Heart right ventricle (tissue), 16 donors: ENCODE data around the gene AP2A2. TPM values are rescaled to one million over a fixed set of nuclear protein-coding genes. Genes with fewer than 3 reads are reported as not detected.

Source experiments
- ATAC-seq, 8 donors: fragments of 200-7000 bp; cut with Tn5 transposase; one replicate each; pipeline ENCODE4 v1.9.1; 2020; ENCODE audit warnings: mild to moderate bottlenecking in 8 of 8, moderate library complexity in 8 of 8, moderate number of reproducible peaks in 1 of 8
- DNase-seq, 2 donors: peaks; one replicate each; pipeline ENCODE4 v3.0.0-alpha.2; 2020
- H3K27ac ChIP-seq, 10 donors: fragments of 200-600 bp; sonication (generic) in 2 of 10; one replicate each; pipeline versions ENCODE4 v1.5.0 to v1.8.0; 2020 to 2022; ENCODE audit warnings: mild to moderate bottlenecking in 3 of 10
- H3K27me3 ChIP-seq, 7 donors: fragments of 200-600 bp; one replicate each; pipeline ENCODE4 v1.8.0; 2021 to 2022; ENCODE audit warnings: mild to moderate bottlenecking in 2 of 7
- H3K36me3 ChIP-seq, 9 donors: fragments of 200-600 bp; sonication (generic) in 1 of 9; one replicate each; pipeline versions ENCODE4 v1.5.0 to v1.8.0; 2020 to 2022; ENCODE audit warnings: mild to moderate bottlenecking in 2 of 9
- H3K4me1 ChIP-seq, 9 donors: fragments of 200-600 bp; sonication (generic) in 1 of 9; one replicate each; pipeline versions ENCODE4 v1.5.0 to v1.8.0; 2020 to 2022; ENCODE audit warnings: mild to moderate bottlenecking in 4 of 9
- H3K4me3 ChIP-seq, 10 donors: fragments of 200-600 bp; sonication (generic) in 2 of 10; one replicate each; pipeline versions ENCODE4 v1.5.0 to v1.8.0; 2020 to 2022; ENCODE audit warnings: mild to moderate bottlenecking in 7 of 10, moderate library complexity in 2 of 10
- H3K9me3 ChIP-seq, 11 donors: fragments of 200-600 bp in 10 of 11; sonication (generic) in 2 of 11; one replicate each; pipeline versions ENCODE4 v1.5.0 to v1.8.0; 2013 to 2022; ENCODE audit warnings: mild to moderate bottlenecking in 2 of 11, control low read depth in 1 of 11, moderate library complexity in 1 of 11
- WGBS, 2 donors: extraction: QIAGEN DNeasy Blood & Tissue Kit; methylation state at CpG; one replicate each; pipeline ENCODE4 v1.1.7; 2013; ENCODE audit warnings: inconsistent platforms in 1 of 2; 5-methylcytosine and 5-hydroxymethylcytosine counted together
- intact Hi-C, 10 donors: fragments of 100-400 bp; cut with DNase I; formaldehyde crosslinking; loops; one replicate each; pipeline versions ENCODE4 v1.11.1 to v1.14.2; 2022
- polyA plus RNA-seq, 2 donors: library from polyadenylated mRNA; stranded (reverse); fragments of 200-250 nt; gene quantifications; one replicate each; pipeline ENCODE4 v1.2.3, GENCODE V29; 2013
- total RNA-seq, 10 donors: library from RNA; stranded (reverse); fragmentation: NEBNext Ultra II Directional in 3 of 10; extraction: Animal tissue kit (Norgen Biotek cat#: 25700) in 3 of 10; gene quantifications; one replicate each; pipeline versions ENCODE4 v1.2.1 to v1.2.4, GENCODE V29; 2021 to 2023
- TF ChIP-seq, protein P1 (sequence below), 9 donors: fragments of 200-600 bp; sonication (generic) in 2 of 9; IDR thresholded peaks; one replicate each; pipeline versions ENCODE4 v1.5.0 to v1.8.0; 2021 to 2022; ENCODE audit warnings: antibody characterized with exemption in 9 of 9, mild to moderate bottlenecking in 5 of 9, moderate library complexity in 1 of 9
- donor health status: Arrhythmogenic right ventricular cardiomyopathy.
- donor health status: ischemic (EF 13 %, LVEDD 7.1; RV severe dilation, severe dysfunction).
- donor health status: healthy with polysubstance abuse.
- donor health status: DM: no; HTN: yes; CAD: no.
- donor health status: DM: no; HTN: no; CAD: no.
- donor health status: ischemic (EF 25% LVEDD 6.9; RV normal size, moderate dysfunction).
- donor health status: ischemic (EF 25% LVEDD 5.7; RV mildly dilated, moderate dysfunction).
- donor health status: healthy.
- donor health status: DM: yes; HTN: yes; CAD: no.
- donor health status: Ischemic cardiomyopathy.
- donor health status: ischemic (EF 35%, LVEDD 5.7; RV mildly dilated, moderate dysfunction).
- donor health status: nonischemic (EF 11% LVEDD 7.7; RV severe dilation, severe dysfunction).
- donor health status: DM: yes; HTN: yes; CAD: no.
- donor health status: PGD.
- donor health status: ischemic (EF 29% LVEDD 5.4; RV normal size, mild dysfunction).
- donor health status: nonischemic (EF 23%, LVEDD 6.1; RV moderate dilation, normal function).

AP2A2 gene
- total and polyA plus RNA-seq, 12 donors, result 24.3 to 58.4 (median 37.4) TPM

DNA sequence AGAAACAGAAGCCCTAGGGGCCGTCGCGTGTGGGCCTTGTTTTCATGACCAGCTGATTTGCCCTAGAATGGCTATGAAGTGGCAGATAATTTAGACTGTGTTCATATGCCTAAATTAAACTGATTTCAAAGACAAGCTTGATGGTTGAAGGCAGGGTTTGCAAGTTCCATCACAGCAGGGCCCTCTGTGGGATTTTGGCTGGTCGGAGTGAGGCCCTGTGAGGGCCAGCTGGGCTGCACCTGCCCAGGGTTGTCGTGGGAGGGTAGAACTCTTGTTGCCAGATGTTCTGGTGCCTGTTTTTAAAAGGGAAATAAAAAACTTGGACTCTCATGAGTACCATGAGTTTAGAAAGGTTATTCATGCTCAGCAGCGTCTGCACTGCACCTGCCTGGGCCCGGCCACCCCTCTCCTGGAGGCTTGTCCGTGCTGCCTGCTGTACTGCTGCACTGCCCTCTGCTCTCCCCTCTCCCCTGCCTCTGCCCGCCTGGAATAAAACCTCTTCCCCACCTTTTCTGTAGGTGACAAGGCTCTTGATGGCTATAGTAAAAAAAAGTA is 44.1 kb downstream of the AP2A2 start:
- ATAC-seq, result no peak
- Histone ChIP-seq H3K36me3 (peaks cover 0 to 80% (median 27%) of the 10 kb centered on the region in 9 donors), H3K4me1 (peaks cover 0 to 29% (median 10%) of the 10 kb centered on the region in 9 donors)

DNA sequence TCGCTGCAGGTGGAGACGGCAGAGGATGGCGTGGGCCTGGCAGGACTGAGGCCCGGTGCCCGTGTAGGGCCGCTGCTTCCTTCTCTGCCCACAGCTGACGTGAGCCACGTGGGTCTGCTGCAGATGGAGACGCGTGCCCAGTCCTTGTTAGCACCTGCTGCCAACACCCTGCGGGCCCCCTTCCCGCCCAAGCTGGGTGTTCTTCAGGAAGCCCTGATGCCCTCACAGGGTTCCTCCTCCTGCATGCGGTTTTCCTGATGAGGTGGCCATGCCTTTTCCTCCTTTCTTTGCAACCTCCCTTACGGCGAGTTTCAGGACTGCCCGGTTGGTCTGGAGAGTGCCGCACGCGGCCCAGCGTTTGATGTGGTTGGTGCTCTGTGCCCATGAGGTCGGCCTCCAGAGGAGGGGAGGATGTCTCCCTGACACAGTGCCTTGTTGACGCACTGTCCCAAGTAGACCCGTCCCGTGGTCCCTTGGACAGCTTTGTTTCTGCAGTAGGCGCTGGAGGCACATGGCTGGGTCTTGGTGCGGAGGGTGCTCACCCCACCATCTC is 44.7 kb downstream of the AP2A2 start:
- intact Hi-C loops, result no loop called here
- no peak for DNase-seq
- Histone ChIP-seq H3K27me3 (no peaks in the 10 kb centered on the region), H3K27ac (no peak overlapping the region), H3K4me1 (peaks cover 0 to 29% (median 10%) of the 10 kb centered on the region in 9 donors), H3K9me3 (no peaks in the 10 kb centered on the region), H3K36me3 (peaks cover 0 to 85% (median 27%) of the 10 kb centered on the region in 9 donors), H3K4me3 (no peak overlapping the region)
- WGBS, 2 donors, result 83 to 85% methylated on average over 26 of the region's 26 CpGs
- ATAC-seq, result no peak
- TF ChIP-seq, protein P1, sequence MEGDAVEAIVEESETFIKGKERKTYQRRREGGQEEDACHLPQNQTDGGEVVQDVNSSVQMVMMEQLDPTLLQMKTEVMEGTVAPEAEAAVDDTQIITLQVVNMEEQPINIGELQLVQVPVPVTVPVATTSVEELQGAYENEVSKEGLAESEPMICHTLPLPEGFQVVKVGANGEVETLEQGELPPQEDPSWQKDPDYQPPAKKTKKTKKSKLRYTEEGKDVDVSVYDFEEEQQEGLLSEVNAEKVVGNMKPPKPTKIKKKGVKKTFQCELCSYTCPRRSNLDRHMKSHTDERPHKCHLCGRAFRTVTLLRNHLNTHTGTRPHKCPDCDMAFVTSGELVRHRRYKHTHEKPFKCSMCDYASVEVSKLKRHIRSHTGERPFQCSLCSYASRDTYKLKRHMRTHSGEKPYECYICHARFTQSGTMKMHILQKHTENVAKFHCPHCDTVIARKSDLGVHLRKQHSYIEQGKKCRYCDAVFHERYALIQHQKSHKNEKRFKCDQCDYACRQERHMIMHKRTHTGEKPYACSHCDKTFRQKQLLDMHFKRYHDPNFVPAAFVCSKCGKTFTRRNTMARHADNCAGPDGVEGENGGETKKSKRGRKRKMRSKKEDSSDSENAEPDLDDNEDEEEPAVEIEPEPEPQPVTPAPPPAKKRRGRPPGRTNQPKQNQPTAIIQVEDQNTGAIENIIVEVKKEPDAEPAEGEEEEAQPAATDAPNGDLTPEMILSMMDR (IDR thresholded peaks at IDR 0.05), result no peak

More for the DNA sequence above, 44.1 kb downstream of the AP2A2 start:
- intact Hi-C loops, result no loop called here
- H3K4me3 ChIP-seq, result no peak overlapping the region
- TF ChIP-seq, protein P1 (IDR thresholded peaks at IDR 0.05), result no peak
- WGBS, 2 donors, result 89 to 94% methylated on average over 9 of the region's 9 CpGs
- H3K27me3 ChIP-seq, result no peaks in the 10 kb centered on the region
- H3K27ac ChIP-seq, result no peak overlapping the region
- no peaks in the 10 kb centered on the region for H3K9me3 ChIP-seq
- no peak for DNase-seq

DNA sequence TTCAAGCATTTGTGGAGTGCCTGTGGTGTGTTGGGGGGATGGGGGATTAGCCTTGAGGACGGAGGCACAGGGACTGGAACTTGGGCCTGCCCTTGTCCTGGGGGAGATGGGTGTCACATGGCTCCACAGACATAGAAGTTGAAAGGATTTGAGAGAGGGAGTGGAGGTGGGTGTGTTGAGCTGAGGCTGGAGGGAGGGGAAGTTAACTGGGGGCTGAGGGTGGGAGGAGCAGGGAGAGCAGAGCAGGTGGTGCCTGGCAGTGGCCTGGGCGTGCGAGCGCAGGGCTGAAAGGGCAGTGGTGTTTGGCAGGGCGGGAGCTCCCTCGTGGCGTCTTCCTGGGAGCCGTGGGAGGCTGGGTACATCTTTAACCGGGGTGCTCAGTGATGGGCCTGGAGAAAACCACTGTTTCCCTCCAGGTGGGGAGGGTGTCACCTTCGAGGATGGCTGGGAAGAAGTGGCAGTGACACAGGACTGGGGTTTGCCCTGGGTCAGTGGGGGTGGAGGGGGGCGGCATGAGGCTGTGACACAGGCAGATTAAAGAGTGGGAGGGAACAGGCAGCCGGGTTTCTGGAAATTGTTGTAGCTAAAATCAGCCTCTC is 45.5 kb downstream of the AP2A2 start:
- H3K9me3 ChIP-seq, result no peaks in the 10 kb centered on the region
- H3K4me3 ChIP-seq, result no peak overlapping the region
- DNase-seq (no peak), ATAC-seq (no peak)
- intact Hi-C loops, result no loop called here
- H3K4me1 ChIP-seq, result peaks cover 0 to 25% (median 9%) of the 10 kb centered on the region in 9 donors
- H3K27me3 ChIP-seq, result no peaks in the 10 kb centered on the region
- TF ChIP-seq, protein P1 (IDR thresholded peaks at IDR 0.05), result no peak
- 86% methylated on average over 12 of the region's 12 CpGs for WGBS, 2 donors
- no peak overlapping the region for H3K27ac ChIP-seq
- H3K36me3 ChIP-seq, result peaks cover 0 to 84% (median 27%) of the 10 kb centered on the region in 9 donors

DNA sequence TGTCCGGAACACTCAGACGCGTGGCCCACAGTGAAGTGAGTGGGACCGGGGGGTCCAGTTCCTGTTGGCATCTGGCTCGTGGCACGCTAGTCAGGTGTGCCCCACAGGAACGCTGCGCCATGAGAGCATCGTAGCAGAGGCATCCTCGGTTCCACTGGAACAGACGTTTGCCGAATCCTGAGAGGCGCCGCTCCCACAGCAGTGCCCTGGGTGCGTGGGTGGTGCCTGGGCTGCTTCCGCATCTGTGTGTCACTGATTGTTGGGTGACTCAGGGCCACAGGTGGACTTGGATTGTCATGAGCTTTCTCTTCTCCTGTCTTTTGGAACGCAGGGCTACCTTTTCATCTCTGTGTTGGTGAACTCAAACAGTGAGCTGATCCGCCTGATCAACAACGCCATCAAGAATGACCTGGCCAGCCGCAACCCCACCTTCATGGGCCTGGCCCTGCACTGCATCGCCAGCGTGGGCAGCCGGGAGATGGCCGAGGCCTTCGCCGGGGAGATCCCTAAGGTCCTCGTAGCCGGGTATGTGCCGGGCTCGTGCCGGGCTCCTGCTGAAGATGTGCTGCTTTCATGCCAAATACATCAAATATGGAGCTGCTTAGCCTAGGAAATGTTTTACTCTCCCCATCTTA is 46.2 kb downstream of the AP2A2 start:
- H3K9me3 ChIP-seq, result no peaks in the 10 kb centered on the region
- TF ChIP-seq, protein P1 (IDR thresholded peaks at IDR 0.05), result no peak
- H3K4me1 ChIP-seq, result peaks cover 0 to 25% (median 4%) of the 10 kb centered on the region in 9 donors
- H3K4me3 ChIP-seq, result no peak overlapping the region
- WGBS, 2 donors, result 92 to 95% methylated on average over 31 of the region's 31 CpGs
- no peaks in the 10 kb centered on the region for H3K27me3 ChIP-seq
- no peak for DNase-seq
- H3K36me3 ChIP-seq, result peaks cover 0 to 87% (median 29%) of the 10 kb centered on the region in 9 donors
- intact Hi-C loops, result no loop called here
- ATAC-seq, result no peak
- no peak overlapping the region for H3K27ac ChIP-seq
